MM.1S (cell line): ENCODE data around the gene NPR2.

Source experiments
- EZH2 ChIP-seq: fragments of 300-600 bp; sonication (generic); optimal IDR thresholded peaks from 2 replicates; pipeline ENCODE3; 2017; ENCODE audit warnings: low read depth, mild to moderate bottlenecking, antibody characterized with exemption, low read length, mixed read lengths
- TF ChIP-seq, protein P1 (sequence below): fragments of 300-600 bp; sonication (generic); IDR thresholded peaks from 2 replicates; pipeline ENCODE4 v1.5.1; 2016; ENCODE audit warnings: antibody characterized with exemption, low read length, mixed read lengths

- TF ChIP-seq, protein P1, sequence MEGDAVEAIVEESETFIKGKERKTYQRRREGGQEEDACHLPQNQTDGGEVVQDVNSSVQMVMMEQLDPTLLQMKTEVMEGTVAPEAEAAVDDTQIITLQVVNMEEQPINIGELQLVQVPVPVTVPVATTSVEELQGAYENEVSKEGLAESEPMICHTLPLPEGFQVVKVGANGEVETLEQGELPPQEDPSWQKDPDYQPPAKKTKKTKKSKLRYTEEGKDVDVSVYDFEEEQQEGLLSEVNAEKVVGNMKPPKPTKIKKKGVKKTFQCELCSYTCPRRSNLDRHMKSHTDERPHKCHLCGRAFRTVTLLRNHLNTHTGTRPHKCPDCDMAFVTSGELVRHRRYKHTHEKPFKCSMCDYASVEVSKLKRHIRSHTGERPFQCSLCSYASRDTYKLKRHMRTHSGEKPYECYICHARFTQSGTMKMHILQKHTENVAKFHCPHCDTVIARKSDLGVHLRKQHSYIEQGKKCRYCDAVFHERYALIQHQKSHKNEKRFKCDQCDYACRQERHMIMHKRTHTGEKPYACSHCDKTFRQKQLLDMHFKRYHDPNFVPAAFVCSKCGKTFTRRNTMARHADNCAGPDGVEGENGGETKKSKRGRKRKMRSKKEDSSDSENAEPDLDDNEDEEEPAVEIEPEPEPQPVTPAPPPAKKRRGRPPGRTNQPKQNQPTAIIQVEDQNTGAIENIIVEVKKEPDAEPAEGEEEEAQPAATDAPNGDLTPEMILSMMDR: no peak
- TF ChIP-seq EZH2: no peak
These were observed 1.4 kb downstream of the NPR2 start for GRCh38 chr9:35792826-35793225.
